Erythroblast (primary cell): ENCODE measurements around the gene PPP1R2.

Experiments used
- GATA1 ChIP-seq: IDR thresholded peaks from 2 replicates; pipeline ENCODE4 v1.6.1; 2011; ENCODE audit warnings: low read depth, mild to moderate bottlenecking, control low read depth, low read length, moderate library complexity
- POLR2A ChIP-seq: IDR thresholded peaks from 2 replicates; pipeline ENCODE4 v1.6.1; 2011; ENCODE audit warnings: mild to moderate bottlenecking, low read length

DNA sequence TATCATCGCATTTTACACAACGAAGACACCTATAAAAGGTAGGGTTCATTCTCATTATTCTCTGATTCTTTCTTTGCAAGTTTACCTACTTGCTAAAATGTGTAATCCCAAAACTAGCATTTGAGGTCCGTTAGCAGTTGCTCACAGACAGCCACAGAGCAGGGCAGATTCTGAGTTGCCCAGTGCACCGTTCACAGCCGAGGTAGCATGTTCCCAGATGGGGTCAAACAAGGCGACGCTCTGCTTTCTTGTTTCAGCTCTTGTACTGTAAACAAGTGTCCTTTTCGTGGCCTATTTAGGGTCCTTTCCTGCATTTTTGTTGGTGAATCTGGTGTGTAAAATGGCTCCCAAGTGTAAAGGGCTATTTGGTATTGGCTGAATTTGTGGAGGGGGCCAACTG lies 3.1 kb downstream of the PPP1R2 start:
- TF ChIP-seq POLR2A (no peak), GATA1 (no peak)
